Activated T-cell treated with anti-CD3 and anti-CD28 coated beads for 48 hours (primary cell): ENCODE results near the gene TBPL1.
"Not testable (repeated sequence)": the region's sequence is repeated elsewhere in the genome, so short reads cannot be mapped to it uniquely, and the experiment has no call there.

ENCODE experiments used
- DNase-seq: peaks from one replicate; pipeline ENCODE4 v3.0.0-alpha.2; 2020; ENCODE audit warnings: low read depth

The TBPL1 gene

DNA sequence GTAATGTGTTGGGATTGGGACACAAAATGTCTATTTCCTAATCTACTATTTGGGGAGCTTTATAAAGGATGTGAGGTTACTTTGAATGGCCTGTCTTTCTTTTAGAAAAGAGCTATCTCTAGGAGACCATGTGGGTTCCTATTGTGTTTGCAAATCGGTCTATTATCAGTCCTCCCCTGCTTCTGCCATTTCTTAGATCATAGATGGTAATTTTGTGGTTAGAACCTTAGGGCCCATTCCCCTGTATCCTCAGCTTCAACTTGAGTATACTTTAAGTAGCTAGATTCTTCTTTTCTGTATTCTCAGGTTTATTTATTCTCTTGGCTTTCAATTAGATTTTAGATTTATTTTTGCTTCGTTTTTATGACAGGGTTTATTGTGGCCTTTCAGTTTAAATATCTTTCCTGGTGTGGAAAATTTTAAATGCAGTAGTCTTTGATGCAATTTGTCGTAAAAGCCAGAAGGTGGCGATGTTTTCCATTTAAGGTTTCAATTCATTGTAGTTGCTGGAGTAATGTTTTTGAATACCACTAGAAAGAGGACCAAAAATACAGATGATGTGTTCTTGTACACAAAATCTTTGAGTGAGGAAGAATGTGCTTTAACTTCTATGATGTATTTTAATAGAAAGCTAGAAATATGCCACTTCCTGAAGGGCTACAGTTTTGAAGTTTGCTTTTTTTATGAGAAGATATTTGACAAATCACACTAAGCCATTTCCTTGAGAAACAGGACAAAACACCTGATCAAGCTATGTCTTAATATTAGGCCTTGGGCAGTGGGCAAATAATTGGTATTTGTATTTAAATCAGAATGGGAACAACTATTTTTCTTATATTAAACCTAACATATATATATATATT lies 20.3 kb downstream of the TBPL1 start:
- no peak for DNase-seq

- no peak for DNase-seq
These were observed 25.2 kb downstream of the TBPL1 start for GRCh38 chr6:133977983-133978895.

GRCh38 chr6:133978896-133979240 lies 25.8 kb downstream of the TBPL1 start:
- no peak for DNase-seq

DNA sequence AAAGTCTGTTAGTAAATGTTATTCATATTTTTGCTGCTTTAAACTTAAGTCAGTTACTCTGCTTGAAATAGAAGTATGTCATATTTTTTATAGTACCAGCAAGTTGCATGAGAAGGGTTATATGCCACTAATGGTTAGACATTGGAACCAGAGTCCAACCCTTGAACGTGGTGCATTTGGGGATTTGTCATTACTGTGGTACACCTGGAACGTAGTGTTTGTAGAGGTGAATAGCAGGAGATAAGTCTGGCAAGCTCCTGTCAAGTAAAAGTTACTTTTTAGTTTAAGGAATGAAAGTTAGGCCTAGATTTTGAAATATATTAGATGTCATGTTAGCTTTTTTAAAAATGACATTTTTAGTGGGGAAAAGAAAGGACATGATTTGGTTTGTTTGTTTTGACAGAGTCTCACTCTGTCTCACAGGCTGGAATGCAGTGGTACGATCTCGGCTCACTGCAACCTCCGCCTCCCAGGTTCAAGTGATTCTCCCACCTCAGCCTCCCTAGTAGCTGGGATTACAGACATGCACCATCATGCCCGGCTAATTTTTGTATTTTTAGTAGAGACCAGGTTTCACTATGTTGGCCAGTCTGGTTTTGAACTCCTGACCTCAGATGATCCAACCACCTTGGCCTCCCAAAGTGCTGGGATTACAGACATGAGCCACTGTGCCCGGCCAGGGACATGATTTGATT lies 26.4 kb downstream of the TBPL1 start:
- DNase-seq = not testable (repeated sequence)

- DNase-seq = no peak
These were observed 27.1 kb downstream of the TBPL1 start for GRCh38 chr6:133980168-133980567.

GRCh38 chr6:133983099-133983939 lies 30.3 kb downstream of the TBPL1 start:
- DNase-seq = peak; percentile 44

- DNase-seq = no peak
These were observed 32.9 kb downstream of the TBPL1 start for GRCh38 chr6:133985970-133986369.

- DNase-seq = no peak
These were observed 33.9 kb downstream of the TBPL1 start for GRCh38 chr6:133986942-133987341.

- no peak for DNase-seq
These were observed 36.5 kb downstream of the TBPL1 start for GRCh38 chr6:133989525-133989924.

DNA sequence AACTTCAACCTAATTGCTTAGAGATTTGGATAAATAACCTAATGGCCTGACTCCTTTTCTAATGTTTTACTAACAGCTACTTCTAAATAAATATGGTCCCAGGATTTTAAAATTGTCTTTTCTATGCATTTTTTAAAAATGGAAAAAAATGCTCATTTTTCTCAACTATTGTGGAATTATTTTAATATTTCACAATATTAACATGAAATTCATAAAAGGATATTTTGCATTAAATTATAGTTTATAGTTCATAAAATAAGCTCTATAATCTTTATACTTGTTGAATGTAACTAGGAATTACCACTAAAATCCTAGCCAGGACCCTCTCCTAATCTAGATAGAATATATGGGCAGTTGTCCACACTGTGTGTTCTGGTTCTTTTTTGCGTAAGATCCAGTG lies 37.3 kb downstream of the TBPL1 start:
- DNase-seq = no peak

GRCh38 chr6:133991096-133991593 lies 38.1 kb downstream of the TBPL1 start:
- DNase-seq = no peak

DNA sequence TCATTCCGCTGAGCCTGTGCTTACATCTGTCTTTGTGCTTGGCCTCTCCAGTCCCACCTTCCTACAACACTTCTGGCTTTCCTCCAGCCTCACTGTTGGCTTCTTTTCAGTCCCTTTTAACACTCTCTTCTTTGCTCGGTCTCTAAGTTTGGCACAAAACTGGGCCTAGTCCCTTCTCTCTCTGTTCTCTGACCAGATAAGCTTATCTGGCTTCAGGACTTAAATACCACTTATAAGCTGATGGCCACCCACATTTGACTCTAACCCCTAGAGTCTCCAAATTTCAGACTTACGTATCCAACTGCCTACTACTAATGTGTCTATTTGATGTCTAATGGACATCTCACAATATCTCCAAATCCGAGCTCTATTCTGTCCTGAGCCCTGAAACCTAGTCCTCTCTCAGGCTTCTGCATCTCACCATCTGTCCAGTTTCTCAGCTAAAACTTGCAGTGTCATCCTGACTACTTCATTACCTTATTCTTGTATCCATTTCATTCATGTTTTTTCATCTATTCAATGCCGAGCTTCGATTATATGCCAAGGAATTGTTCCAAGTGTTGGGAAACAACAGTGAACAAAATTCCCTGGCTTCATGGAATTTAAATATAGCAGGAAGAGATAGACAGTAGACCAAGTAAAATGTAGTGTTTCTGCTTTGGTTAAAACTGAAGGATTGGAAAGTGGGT lies 40.1 kb downstream of the TBPL1 start:
- no peak for DNase-seq

DNA sequence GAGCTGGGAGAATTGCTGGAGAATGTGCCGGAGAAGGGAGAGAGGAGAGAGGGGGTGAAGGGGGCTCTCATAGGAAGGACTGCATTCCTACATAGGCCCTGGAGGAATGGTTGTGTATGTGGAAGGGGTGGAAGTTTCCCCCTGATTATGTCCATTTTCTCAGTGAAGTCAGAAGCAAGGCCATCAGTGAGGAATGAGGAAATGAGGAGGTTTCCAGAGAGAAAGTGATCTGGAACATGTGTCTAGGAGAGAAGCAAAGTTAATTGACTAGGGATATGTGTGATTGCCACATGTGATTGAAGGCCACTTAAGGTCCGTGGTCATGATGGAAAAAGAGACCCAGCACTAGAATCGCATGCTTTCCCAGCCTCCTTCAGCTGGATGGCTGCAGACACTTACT lies 42.3 kb downstream of the TBPL1 start:
- no peak for DNase-seq

DNA sequence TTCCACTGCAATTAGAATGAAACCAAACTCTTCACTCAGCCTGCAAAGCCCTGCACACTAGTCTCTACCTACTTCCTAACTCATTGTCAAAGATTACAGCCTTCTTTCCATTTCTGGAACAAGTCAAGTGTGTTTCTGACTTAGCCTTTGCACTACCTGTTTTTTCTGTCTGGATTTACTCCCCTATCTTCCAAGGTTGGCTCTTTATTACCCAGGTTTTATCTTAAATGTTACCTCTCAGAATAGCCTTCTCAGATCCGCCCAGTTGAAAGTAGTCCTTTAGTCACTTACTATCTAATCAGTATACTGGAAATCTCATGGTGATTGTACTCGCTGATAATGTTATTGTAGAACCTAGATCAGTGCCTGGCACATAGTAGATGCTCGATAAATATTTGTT lies 42.7 kb downstream of the TBPL1 start:
- no peak for DNase-seq

GRCh38 chr6:133997267-133997666 lies 44.2 kb downstream of the TBPL1 start:
- DNase-seq = no peak

- DNase-seq = no peak
These were observed 46.3 kb downstream of the TBPL1 start for GRCh38 chr6:133999305-133999704.

DNA sequence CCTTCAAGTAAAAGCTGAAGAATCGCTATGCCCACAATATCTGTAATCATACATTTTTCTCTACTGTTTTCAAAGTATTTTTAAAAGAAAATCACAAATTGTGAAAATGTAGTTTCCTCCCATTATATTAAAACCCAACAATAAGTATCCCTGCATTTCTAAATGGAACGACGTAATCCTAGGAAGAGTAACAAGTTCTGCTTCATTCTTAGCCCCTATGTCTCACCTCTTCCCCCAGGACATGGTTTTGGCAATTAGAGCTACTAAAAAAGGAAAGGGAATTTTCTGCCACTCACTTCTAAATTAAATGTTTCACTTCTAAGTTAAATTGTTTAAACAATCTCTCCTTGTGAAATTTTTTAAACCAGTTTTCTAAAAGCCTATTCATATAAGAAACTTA lies 47.4 kb downstream of the TBPL1 start:
- DNase-seq = no peak

- DNase-seq = no peak
These were observed 49.8 kb downstream of the TBPL1 start for GRCh38 chr6:134002821-134003220.

GRCh38 chr6:134003542-134003951 lies 50.5 kb downstream of the TBPL1 start:
- DNase-seq = no peak

- no peak for DNase-seq
These were observed 51.7 kb downstream of the TBPL1 start for GRCh38 chr6:134004714-134005113.

DNA sequence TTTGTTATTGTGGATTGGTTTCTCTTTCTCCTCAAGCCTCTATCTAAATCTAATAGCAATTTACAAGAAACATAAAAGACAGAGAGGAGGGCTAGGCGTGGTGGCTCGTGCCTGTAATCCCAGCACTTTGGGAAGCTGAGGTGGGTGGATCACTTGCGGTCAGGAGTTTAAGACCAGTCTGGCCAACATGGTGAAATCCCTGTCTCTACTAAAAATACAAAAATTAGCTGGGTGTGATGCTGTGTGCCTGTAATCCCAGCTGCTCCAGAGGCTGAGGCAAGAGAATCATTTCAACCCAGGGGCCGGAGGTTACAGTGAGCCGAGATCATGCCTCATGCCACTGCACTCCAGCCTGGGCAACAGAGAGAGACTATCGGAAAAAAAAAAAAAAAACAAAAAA lies 52.8 kb downstream of the TBPL1 start:
- no peak for DNase-seq
